OCI-LY3 (cell line): ENCODE measurements around the gene CCDC92.

Experiments used
- H2AFZ ChIP-seq: fragments of 200-600, 300-600 bp; shearing (Covaris generic); 2 replicates; pipeline ENCODE4 v1.6.0; 2014; ENCODE audit warnings: antibody characterized with exemption, low read depth, low read length
- H3K27ac ChIP-seq: fragments of 200-600, 300-600 bp; sonication (generic); 2 replicates; pipeline ENCODE4 v1.5.1; 2014; ENCODE audit warnings: mild to moderate bottlenecking, low read length, moderate library complexity, mixed read lengths
- H3K27me3 ChIP-seq: fragments of 200-600, 300-600 bp; sonication (generic); 2 replicates; pipeline ENCODE4 v1.6.1; 2014; ENCODE audit warnings: low read depth, low read length, mixed read lengths
- H3K36me3 ChIP-seq: fragments of 200-600, 300-600 bp; sonication (generic); replicated peaks from 2 replicates; pipeline ENCODE3; 2014; ENCODE audit warnings: low read depth, low read length, mixed read lengths
- H3K4me1 ChIP-seq: fragments of 300-600, 200-600 bp; sonication (generic); 2 replicates; pipeline ENCODE4 v1.6.1; 2014; ENCODE audit warnings: low read length, mixed read lengths
- H3K4me2 ChIP-seq: fragments of 200-600, 300-600 bp; sonication (generic); 2 replicates; pipeline ENCODE4 v1.6.1; 2014; ENCODE audit warnings: low read length, mixed read lengths
- H3K4me3 ChIP-seq: fragments of 300-600, 200-600 bp; sonication (generic); 2 replicates; pipeline ENCODE4 v1.5.1; 2014; ENCODE audit warnings: antibody characterized with exemption, mild to moderate bottlenecking, low read length, moderate library complexity
- H3K79me2 ChIP-seq: fragments of 300-600, 200-600 bp; shearing (Covaris generic); 2 replicates; pipeline ENCODE4 v1.6.1; 2014; ENCODE audit warnings: mild to moderate bottlenecking, low read length, mixed read lengths
- H3K9ac ChIP-seq: fragments of 300-600, 200-600 bp; shearing (Covaris generic); 2 replicates; pipeline ENCODE4 v1.6.0; 2014; ENCODE audit warnings: mild to moderate bottlenecking, low read length, moderate library complexity
- H3K9me3 ChIP-seq: fragments of 200-600, 300-600 bp; shearing (Covaris generic); 2 replicates; pipeline ENCODE4 v1.6.1; 2014; ENCODE audit warnings: low read length, mixed read lengths; ENCODE audit not compliant: insufficient read depth
- H4K20me1 ChIP-seq: fragments of 200-600, 300-600 bp; sonication (generic); 2 replicates; pipeline ENCODE4 v1.6.1; 2016; ENCODE audit warnings: low read length, mixed read lengths; ENCODE audit not compliant: insufficient read depth
- EZH2phosphoT487 ChIP-seq: fragments of 200-600 bp; shearing (Covaris generic); IDR thresholded peaks from 2 replicates; pipeline ENCODE4 v1.6.1; 2018; ENCODE audit warnings: antibody characterized with exemption, mixed run types, low read depth
- TF ChIP-seq, protein P1 (sequence below): fragments of 200-600, 300-600 bp; sonication (generic); IDR thresholded peaks from 2 replicates; pipeline ENCODE4 v1.5.1; 2014; ENCODE audit warnings: antibody characterized with exemption, low read length, low read depth

Gene CCDC92

DNA sequence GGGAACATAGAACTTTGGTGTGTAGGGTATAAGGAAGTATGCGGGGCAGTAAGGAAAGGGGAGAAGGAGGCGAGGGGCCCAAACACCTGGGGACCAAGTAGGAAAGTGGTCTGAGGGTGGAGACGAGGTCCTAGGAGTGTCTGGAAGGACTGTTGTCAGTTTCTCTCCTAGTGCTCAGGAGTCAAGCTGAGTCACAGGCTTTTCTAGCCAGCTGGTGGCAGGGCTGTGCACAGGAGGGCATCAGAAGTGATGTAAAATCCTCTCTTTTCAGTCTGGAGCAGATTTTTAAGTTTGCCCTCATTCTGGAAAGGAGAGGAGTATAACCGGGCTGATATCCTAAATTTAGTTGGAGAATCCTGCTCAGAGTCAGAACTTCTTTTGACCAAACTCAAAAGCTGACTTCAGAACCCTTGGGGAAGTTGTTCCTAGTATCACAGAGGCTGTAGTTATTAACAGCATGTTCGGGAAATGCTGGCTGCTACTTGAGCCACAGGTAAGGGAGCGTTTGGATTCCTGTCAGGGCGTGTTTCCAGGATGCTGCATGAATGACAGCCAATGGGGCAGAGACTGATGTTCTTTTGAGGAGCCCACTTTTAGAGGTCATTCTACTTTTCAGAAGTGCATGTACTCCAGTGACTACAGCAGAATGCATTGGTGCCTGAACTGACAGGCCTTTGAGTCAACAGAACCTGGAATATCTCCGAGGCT, 19.6 kb upstream of the CCDC92 start:
- Histone ChIP-seq H3K4me3 (no peak overlapping the region), H3K27me3 (no peaks in the 10 kb centered on the region), H3K9me3 (no peaks in the 10 kb centered on the region), H3K4me1 (peaks cover 5% of the 10 kb centered on the region; the same call in 1 of the 2 replicates), H3K4me2 (no peak overlapping the region), H2AFZ (no peak overlapping the region), H3K79me2 (peaks cover 5% of the 10 kb centered on the region; the same call in 1 of the 2 replicates), H3K36me3 (peaks cover 31% of the 10 kb centered on the region), H3K9ac (no peak overlapping the region), H4K20me1 (peaks cover 18% of the 10 kb centered on the region), H3K27ac (no peak overlapping the region)
- TF ChIP-seq, protein P1, sequence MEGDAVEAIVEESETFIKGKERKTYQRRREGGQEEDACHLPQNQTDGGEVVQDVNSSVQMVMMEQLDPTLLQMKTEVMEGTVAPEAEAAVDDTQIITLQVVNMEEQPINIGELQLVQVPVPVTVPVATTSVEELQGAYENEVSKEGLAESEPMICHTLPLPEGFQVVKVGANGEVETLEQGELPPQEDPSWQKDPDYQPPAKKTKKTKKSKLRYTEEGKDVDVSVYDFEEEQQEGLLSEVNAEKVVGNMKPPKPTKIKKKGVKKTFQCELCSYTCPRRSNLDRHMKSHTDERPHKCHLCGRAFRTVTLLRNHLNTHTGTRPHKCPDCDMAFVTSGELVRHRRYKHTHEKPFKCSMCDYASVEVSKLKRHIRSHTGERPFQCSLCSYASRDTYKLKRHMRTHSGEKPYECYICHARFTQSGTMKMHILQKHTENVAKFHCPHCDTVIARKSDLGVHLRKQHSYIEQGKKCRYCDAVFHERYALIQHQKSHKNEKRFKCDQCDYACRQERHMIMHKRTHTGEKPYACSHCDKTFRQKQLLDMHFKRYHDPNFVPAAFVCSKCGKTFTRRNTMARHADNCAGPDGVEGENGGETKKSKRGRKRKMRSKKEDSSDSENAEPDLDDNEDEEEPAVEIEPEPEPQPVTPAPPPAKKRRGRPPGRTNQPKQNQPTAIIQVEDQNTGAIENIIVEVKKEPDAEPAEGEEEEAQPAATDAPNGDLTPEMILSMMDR, result no peak
- no peak for TF ChIP-seq EZH2phosphoT487

DNA sequence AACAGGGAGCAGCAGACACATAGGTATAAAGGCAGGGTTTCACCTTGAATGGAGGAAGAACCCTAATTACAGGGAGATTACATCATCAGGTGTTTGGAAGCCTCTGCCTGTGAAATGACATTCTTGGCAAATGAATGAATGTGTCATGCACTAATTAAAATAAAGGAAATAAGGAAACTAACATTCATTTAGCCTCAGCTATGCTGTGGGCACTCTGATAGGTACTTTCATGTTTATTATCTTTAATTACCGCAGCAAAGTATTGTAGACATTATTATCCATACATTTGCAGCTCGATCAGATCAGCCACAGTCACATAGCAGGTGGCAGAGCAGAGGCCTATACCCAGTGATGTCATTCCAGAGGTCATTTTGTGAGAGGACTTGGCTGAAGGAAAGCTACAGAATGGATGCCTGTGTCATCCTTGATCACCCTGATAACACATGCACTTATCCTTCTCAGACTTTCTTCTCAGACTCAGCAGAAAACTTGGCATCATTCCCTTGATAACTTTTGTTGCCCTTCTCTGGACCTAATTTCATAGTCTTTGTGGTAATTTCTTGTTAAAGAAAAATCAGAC, 18.8 kb upstream of the CCDC92 start:
- TF ChIP-seq, protein P1, result no peak
- no peak for TF ChIP-seq EZH2phosphoT487
- Histone ChIP-seq H3K36me3 (peaks cover 33% of the 10 kb centered on the region), H3K27ac (no peak overlapping the region), H3K9me3 (no peaks in the 10 kb centered on the region), H2AFZ (no peak overlapping the region), H3K27me3 (no peaks in the 10 kb centered on the region), H4K20me1 (peaks cover 20% of the 10 kb centered on the region), H3K4me2 (no peak overlapping the region), H3K4me1 (peaks cover 5% of the 10 kb centered on the region; the same call in 1 of the 2 replicates), H3K4me3 (no peak overlapping the region), H3K79me2 (peaks cover 5% of the 10 kb centered on the region; the same call in 1 of the 2 replicates), H3K9ac (no peak overlapping the region)

- Histone ChIP-seq H3K27ac (no peak overlapping the region), H4K20me1 (peaks cover 21% of the 10 kb centered on the region), H3K27me3 (no peaks in the 10 kb centered on the region), H3K4me1 (peaks cover 5% of the 10 kb centered on the region; the same call in 1 of the 2 replicates), H3K4me3 (no peak overlapping the region), H3K79me2 (peaks cover 5% of the 10 kb centered on the region; the same call in 1 of the 2 replicates), H3K4me2 (no peak overlapping the region), H3K36me3 (peaks cover 34% of the 10 kb centered on the region), H3K9ac (no peak overlapping the region), H2AFZ (no peak overlapping the region), H3K9me3 (no peaks in the 10 kb centered on the region)
- TF ChIP-seq, protein P1, result no peak
- TF ChIP-seq EZH2phosphoT487, result no peak
These were observed 17.9 kb upstream of the CCDC92 start for GRCh38 chr12:123990511-123990910.

GRCh38 chr12:123989753-123990152, 17.1 kb upstream of the CCDC92 start:
- no peak overlapping the region for H3K4me3 ChIP-seq
- no peak overlapping the region for H3K27ac ChIP-seq
- TF ChIP-seq, protein P1, result no peak
- no peak for TF ChIP-seq EZH2phosphoT487
- H3K9me3 ChIP-seq, result no peaks in the 10 kb centered on the region
- H3K36me3 ChIP-seq, result peaks cover 32% of the 10 kb centered on the region
- H3K27me3 ChIP-seq, result no peaks in the 10 kb centered on the region
- no peak overlapping the region for H2AFZ ChIP-seq
- peaks cover 7% of the 10 kb centered on the region for H3K79me2 ChIP-seq
- peaks cover 2% of the 10 kb centered on the region; the same call in 1 of the 2 replicates for H3K4me1 ChIP-seq
- peaks cover 24% of the 10 kb centered on the region for H4K20me1 ChIP-seq
- no peak overlapping the region for H3K9ac ChIP-seq
- H3K4me2 ChIP-seq, result no peak overlapping the region
